ENCODE data around the gene APEH. TPM values are rescaled to one million over a fixed set of nuclear protein-coding genes. Genes with fewer than 3 reads are reported as not detected.

Gene APEH
- total and polyA plus RNA-seq, 4 donors, result 65.1 to 94.1 (median 87.5) TPM

GRCh38 chr3:49644684-49645083, 29.5 kb upstream of the APEH start:
- no peaks in the 10 kb centered on the region for H3K27me3 ChIP-seq (ENCODE audit: control insufficient read depth in 4 of 4, insufficient read depth in 4 of 4, low read length in 3 of 4)

DNA sequence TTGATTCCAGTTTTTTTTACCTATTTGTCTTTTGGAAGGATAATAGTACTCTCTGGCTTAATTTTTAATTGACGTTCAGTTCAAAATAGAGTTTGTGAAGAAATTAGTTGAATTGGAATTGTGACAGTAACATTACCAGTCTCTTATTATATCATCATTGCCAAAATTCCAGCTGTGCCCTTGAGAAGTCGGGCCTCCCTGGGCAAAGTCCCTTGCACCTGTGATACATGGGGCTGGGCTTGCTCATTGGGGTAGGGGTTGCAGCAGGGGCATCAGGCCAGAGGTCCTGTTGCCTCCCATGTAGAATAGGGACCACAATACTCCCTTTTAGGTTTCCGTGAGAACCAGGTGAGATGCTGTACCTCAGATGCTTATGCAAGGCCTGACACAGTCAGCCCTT, 27.9 kb upstream of the APEH start:
- no peaks in the 10 kb centered on the region for H3K36me3 ChIP-seq (ENCODE audit: control insufficient read depth in 4 of 4, insufficient read depth in 3 of 4, low read depth in 1 of 4, low read length in 3 of 4)
- no peak for DNase-seq (ENCODE audit: low spot score)
- TF ChIP-seq, protein P1, sequence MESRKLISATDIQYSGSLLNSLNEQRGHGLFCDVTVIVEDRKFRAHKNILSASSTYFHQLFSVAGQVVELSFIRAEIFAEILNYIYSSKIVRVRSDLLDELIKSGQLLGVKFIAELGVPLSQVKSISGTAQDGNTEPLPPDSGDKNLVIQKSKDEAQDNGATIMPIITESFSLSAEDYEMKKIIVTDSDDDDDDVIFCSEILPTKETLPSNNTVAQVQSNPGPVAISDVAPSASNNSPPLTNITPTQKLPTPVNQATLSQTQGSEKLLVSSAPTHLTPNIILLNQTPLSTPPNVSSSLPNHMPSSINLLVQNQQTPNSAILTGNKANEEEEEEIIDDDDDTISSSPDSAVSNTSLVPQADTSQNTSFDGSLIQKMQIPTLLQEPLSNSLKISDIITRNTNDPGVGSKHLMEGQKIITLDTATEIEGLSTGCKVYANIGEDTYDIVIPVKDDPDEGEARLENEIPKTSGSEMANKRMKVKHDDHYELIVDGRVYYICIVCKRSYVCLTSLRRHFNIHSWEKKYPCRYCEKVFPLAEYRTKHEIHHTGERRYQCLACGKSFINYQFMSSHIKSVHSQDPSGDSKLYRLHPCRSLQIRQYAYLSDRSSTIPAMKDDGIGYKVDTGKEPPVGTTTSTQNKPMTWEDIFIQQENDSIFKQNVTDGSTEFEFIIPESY (IDR thresholded peaks at IDR 0.05), result no peak
- TF ChIP-seq RXRA (IDR thresholded peaks at IDR 0.05), result peak in 1 of 2 donors; percentile 29
- peak; percentile 63 to 73 for TF ChIP-seq HNF4A (conservative IDR thresholded peaks at IDR 0.05)
- H3K9ac ChIP-seq (ENCODE audit: low read depth in 1 of 2, low read length in 2 of 2), result no peak overlapping the region
- no peaks in the 10 kb centered on the region for H3K27me3 ChIP-seq (ENCODE audit: control insufficient read depth in 4 of 4, insufficient read depth in 4 of 4, low read length in 3 of 4)
- no peaks in the 10 kb centered on the region for H3K9me3 ChIP-seq (ENCODE audit: control insufficient read depth in 4 of 4, low read length in 3 of 4)
- H3K4me1 ChIP-seq (ENCODE audit: control insufficient read depth in 4 of 4, insufficient read depth in 4 of 4, low read length in 3 of 4), result peaks cover 3 to 25% (median 14%) of the 10 kb centered on the region in 4 donors
- H3K27ac ChIP-seq (ENCODE audit: low read depth in 1 of 2, low read length in 2 of 2), result no peak overlapping the region
- WGBS, result 53% methylated on average over 3 of the region's 3 CpGs
- no peak overlapping the region for H3K4me3 ChIP-seq (ENCODE audit: low read depth in 1 of 3, low read length in 3 of 3)

More at GRCh38 chr3:49644684-49645083, 29.5 kb upstream of the APEH start:
- Histone ChIP-seq H3K9me3 (ENCODE audit: control insufficient read depth in 4 of 4, low read length in 3 of 4) (no peaks in the 10 kb centered on the region), H3K27ac (ENCODE audit: low read depth in 1 of 2, low read length in 2 of 2) (no peak overlapping the region), H3K4me3 (ENCODE audit: low read depth in 1 of 3, low read length in 3 of 3) (no peak overlapping the region), H3K36me3 (ENCODE audit: control insufficient read depth in 4 of 4, insufficient read depth in 3 of 4, low read depth in 1 of 4, low read length in 3 of 4) (no peaks in the 10 kb centered on the region), H3K4me1 (ENCODE audit: control insufficient read depth in 4 of 4, insufficient read depth in 4 of 4, low read length in 3 of 4) (peaks cover 3 to 25% (median 14%) of the 10 kb centered on the region in 4 donors), H3K9ac (ENCODE audit: low read depth in 1 of 2, low read length in 2 of 2) (no peak overlapping the region)
- WGBS, result 80% methylated on average over 8 of the region's 8 CpGs
- TF ChIP-seq CTCF (IDR thresholded peaks at IDR 0.05; ENCODE audit: low read depth, low read length, missing input control), result no peak
- TF ChIP-seq EGR1 (IDR thresholded peaks at IDR 0.05; ENCODE audit: low read depth in 2 of 2), result no peak
- no peak for DNase-seq (ENCODE audit: low spot score)

DNA sequence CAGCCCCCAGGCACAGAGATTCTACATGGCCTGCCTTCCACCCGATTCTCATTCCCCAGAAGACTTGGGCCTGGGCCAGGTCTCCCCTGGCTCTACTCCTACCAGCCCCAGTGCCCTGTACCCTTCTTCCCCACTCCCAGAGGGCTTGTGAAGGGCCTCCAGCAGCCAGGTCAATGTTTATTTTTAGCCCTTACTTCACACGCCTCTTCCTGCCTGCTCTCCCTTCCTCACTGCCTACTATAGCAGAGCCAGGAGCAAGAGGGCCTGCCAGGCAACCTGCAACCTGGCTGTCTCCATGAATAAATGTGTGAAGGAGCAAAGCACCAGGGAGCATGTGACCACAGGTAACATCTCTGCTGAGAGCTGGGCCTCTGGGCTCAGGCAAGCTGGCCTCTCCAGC, 26.4 kb upstream of the APEH start:
- peaks cover 3 to 25% (median 14%) of the 10 kb centered on the region in 4 donors for H3K4me1 ChIP-seq (ENCODE audit: control insufficient read depth in 4 of 4, insufficient read depth in 4 of 4, low read length in 3 of 4)
- H3K36me3 ChIP-seq (ENCODE audit: control insufficient read depth in 4 of 4, insufficient read depth in 3 of 4, low read depth in 1 of 4, low read length in 3 of 4), result no peaks in the 10 kb centered on the region
- H3K4me3 ChIP-seq (ENCODE audit: low read depth in 1 of 3, low read length in 3 of 3), result no peak overlapping the region
- no peak overlapping the region for H3K27ac ChIP-seq (ENCODE audit: low read depth in 1 of 2, low read length in 2 of 2)
- no peaks in the 10 kb centered on the region for H3K27me3 ChIP-seq (ENCODE audit: control insufficient read depth in 4 of 4, insufficient read depth in 4 of 4, low read length in 3 of 4)
- TF ChIP-seq, protein P1 (IDR thresholded peaks at IDR 0.05), result no peak
- TF ChIP-seq FOXA1 (IDR thresholded peaks at IDR 0.05) (no peak), EGR1 (IDR thresholded peaks at IDR 0.05; ENCODE audit: low read depth in 2 of 2) (no peak), JUND (IDR thresholded peaks at IDR 0.05) (no peak), RXRA (IDR thresholded peaks at IDR 0.05) (no peak), FOXA2 (IDR thresholded peaks at IDR 0.05) (no peak), GABPA (IDR thresholded peaks at IDR 0.05 in 1 of 2, conservative IDR thresholded peaks at IDR 0.05 in 1 of 2) (no peak), HNF4A (conservative IDR thresholded peaks at IDR 0.05) (no peak)
- TF ChIP-seq, protein P2, sequence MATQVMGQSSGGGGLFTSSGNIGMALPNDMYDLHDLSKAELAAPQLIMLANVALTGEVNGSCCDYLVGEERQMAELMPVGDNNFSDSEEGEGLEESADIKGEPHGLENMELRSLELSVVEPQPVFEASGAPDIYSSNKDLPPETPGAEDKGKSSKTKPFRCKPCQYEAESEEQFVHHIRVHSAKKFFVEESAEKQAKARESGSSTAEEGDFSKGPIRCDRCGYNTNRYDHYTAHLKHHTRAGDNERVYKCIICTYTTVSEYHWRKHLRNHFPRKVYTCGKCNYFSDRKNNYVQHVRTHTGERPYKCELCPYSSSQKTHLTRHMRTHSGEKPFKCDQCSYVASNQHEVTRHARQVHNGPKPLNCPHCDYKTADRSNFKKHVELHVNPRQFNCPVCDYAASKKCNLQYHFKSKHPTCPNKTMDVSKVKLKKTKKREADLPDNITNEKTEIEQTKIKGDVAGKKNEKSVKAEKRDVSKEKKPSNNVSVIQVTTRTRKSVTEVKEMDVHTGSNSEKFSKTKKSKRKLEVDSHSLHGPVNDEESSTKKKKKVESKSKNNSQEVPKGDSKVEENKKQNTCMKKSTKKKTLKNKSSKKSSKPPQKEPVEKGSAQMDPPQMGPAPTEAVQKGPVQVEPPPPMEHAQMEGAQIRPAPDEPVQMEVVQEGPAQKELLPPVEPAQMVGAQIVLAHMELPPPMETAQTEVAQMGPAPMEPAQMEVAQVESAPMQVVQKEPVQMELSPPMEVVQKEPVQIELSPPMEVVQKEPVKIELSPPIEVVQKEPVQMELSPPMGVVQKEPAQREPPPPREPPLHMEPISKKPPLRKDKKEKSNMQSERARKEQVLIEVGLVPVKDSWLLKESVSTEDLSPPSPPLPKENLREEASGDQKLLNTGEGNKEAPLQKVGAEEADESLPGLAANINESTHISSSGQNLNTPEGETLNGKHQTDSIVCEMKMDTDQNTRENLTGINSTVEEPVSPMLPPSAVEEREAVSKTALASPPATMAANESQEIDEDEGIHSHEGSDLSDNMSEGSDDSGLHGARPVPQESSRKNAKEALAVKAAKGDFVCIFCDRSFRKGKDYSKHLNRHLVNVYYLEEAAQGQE (IDR thresholded peaks at IDR 0.05), result no peak
- no peak overlapping the region for H3K9ac ChIP-seq (ENCODE audit: low read depth in 1 of 2, low read length in 2 of 2)
- DNase-seq (ENCODE audit: low spot score), result no peak
- WGBS, result 75% methylated on average over 2 of the region's 2 CpGs
- no peaks in the 10 kb centered on the region for H3K9me3 ChIP-seq (ENCODE audit: control insufficient read depth in 4 of 4, low read length in 3 of 4)

Data from liver (tissue), 9 donors.